RPMI8226 (cell line): ENCODE results near the gene MRPL49.

Source experiments
- DNase-seq: peaks from one replicate; pipeline ENCODE4 v3.0.0-alpha.2; 2015

MRPL49 gene

DNA sequence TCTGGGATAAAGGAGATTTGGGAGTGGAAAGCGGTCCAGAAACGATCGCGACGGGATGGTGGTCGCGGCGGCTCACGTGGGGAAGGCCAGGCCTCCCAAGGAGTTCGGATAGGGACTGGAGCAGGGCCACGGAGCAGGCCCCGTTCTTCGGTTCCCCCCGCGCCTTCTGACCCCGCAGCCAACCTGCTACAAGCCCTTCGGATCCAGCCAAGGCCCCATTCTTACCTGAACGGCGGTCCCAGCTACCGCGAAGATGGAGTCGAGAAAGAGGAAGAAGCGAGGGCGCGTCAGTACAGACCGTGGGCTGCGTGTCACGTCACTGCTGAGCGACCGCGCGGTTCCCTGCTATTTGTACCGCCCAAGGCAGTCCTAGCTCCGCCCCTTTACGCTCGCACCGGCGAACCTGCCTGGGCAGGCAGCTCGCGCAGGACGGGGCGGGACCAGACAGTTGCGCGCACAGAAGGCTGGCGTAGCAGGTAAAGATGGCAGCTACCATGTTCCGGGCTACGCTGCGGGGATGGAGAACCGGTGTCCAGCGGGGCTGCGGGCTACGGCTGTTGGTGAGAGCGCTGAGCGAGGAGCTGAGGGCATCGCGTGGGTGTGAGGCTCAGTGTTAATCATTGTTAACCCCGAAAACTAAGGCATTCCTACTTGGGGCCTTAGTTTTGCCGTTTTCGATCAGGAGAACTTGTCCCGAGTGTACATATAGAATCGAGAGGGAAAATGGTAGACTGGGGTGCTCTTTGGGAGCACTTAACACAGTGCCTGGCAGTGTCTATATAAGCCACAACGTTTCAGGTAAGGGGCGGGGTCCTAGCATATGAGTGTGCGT is at the start of gene MRPL49, which contains the start of gene FAU:
TSS of gene MRPL49 (plus strand) at position 457 of the 832 bp plus-strand sequence. CDS start at position 483, 26 bp downstream.
TSS of gene FAU (minus strand) at position 270 of the 832 bp plus-strand sequence. CDS start 321 bp downstream, outside the sequence.
- peak; percentile 100 for DNase-seq

DNA sequence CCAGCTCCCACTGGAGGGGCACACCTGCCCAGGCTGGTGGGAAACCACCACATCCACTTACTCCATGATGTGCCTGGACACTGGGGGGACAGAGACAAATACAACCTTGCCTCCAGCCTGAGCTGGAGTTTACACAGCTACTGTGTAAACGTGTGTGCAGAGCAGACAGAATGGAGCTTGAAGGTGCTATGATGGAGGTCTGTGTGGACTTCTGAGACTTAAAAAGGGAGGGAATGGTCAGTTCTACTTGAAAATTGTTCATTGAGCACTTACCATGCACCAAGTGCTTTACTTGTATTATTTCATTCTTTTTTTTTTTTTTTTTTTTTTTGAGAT is 49.5 kb upstream of the MRPL49 start:
- DNase-seq: no peak

DNA sequence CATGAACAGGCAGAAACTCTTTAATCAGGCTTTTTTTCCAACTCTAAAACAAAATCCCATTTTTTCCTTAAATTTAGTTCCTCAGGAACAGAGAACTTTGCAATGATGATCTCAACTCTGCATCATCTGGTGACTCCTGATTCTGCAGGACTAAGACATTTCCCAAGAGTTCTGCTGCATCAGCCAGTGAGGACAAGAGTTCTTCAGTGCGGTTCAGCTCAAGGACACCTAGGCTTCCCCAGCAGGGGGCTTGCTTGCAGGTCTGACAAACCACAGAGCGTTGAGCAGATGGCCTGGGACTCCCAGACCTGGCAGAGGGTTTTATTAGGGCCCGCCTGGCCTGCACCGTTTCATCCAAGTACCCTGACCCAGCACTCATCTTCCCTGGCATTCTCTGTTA is 44.7 kb upstream of the MRPL49 start:
- peak; percentile 35 for DNase-seq

DNA sequence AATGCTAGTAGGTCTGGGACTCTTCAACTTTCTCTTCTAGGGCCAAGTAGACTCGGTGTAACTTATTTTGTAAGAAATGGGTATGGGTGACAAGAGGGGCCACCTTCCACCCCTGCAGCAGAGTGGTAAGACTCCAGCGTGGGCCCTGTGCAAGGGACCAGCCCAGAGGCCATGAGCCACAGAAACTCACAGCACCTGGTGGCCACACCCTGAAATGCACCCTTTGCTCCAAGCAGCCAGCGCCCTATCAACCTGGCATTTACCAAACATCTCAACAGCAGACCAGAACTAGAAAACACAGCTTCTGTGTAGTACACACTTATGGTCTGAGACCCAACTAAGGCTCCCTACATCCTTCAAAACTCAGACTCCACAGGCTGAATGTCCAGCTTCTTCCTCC is 44.0 kb upstream of the MRPL49 start:
- peak; percentile 74 for DNase-seq

DNA sequence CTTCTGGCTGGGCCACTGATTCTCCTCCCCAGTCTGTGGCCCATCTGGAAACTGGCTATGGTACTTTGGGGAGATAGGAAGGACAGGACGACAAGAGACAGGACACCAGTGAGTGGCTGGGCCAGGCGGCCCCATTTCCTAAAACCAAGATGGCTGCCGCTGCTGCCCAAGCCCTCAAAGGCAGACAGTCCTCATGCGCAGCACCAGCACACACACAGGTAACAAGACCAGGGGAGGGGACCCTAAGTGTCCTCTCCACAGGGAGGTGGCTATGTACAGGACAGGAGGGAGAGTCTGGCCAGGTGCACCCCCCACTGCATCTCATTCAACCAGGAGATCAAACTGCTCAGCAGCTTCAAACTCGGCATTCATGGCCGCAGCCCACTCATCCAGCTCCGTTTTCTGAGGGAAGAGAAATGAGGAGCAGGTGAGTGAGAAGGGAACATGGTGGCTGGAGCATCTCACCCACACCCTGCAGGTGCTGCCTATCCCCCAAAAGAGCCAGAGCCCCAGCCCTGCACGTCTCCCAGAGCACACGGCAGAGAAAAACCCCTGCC is 43.3 kb upstream of the MRPL49 start:
- DNase-seq: no peak

GRCh38 chr11:65083134-65083833 is 38.8 kb upstream of the MRPL49 start:
- DNase-seq: no peak

DNA sequence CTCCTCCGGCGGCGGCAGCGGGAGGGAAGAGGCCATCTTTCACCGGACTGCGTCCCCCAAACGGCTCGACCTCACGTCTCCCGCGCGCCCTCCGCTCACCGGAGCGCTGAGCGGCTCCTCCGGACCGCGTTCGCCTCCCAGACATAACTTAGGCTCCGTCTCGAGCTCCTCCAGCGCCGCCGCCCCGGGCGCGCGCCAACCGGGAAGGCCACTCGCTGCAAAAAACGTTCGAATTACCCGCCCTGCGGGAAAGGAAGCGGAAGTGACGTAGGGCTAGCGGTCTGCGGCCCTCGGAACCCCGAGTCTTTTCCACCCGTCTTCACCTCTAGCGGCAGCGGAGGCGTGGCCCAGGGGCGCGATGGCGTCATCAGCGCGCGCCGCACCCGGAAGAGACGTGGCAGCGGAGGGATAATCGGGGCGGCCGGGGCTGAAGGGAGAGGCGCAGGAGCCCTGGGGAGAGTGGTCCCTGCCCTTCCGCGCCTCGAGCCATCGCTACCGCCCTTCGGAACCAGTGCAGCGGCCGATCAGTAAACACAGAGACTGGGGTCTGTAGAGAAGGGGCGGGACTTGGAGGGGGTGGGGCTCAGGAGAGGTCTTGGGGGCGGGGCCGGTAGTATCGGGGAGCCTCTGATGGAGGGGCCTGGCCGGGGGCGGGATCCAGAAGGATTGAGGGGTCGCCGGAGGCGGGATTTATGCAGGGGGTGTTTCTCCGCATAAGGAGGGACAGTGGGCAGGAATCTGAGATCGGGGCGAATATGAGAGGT is 38.1 kb upstream of the MRPL49 start, which contains the start of the genes CDCA5 and ZFPL1:
TSS of gene CDCA5 (minus strand) at position 207 of the 764 bp plus-strand sequence. CDS start at position 145, 62 bp downstream.
TSS of gene ZFPL1 (plus strand) at position 389 of the 764 bp plus-strand sequence. CDS start 477 bp downstream, outside the sequence.
- DNase-seq: peak; percentile 99

GRCh38 chr11:65084598-65085375 is 37.3 kb upstream of the MRPL49 start:
- DNase-seq: no peak

- no peak for DNase-seq
These were observed 36.7 kb upstream of the MRPL49 start for GRCh38 chr11:65085446-65085845.

DNA sequence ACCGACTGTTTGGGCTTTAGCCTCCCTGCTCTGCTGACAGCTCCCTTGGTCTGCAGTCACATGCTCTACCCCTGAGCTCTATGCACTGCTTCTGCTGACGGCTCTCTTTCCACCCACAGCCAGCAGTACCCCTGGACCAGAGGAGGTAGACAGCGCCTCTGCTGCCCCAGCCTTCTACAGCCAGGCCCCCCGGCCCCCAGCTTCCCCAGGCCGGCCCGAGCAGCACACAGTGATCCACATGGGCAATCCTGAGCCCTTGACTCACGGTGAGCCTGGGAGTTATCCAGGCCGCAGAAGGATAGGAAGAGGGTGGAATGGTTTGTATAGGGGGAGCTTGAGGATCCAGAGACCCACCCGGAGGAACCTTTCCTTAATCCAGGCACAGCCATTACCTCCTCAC is 35.3 kb upstream of the MRPL49 start:
- no peak for DNase-seq

- no peak for DNase-seq
These were observed 34.9 kb upstream of the MRPL49 start for GRCh38 chr11:65087216-65087615.

DNA sequence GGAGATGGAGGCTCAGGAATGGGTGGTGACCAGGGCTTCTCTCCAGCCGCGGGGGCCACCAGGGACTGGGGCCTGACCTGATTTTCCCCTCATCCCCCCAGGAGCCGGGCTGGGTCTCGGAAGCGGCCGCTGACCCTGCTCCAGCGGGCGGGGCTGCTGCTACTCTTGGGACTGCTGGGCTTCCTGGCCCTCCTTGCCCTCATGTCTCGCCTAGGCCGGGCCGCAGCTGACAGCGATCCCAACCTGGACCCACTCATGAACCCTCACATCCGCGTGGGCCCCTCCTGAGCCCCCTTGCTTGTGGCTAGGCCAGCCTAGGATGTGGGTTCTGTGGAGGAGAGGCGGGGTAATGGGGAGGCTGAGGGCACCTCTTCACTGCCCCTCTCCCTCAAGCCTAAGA is 34.3 kb upstream of the MRPL49 start:
- DNase-seq: no peak

GRCh38 chr11:65089621-65090020 is 32.5 kb upstream of the MRPL49 start:
- DNase-seq: peak; percentile 77

- DNase-seq: no peak
These were observed 31.5 kb upstream of the MRPL49 start for GRCh38 chr11:65090628-65091027.

DNA sequence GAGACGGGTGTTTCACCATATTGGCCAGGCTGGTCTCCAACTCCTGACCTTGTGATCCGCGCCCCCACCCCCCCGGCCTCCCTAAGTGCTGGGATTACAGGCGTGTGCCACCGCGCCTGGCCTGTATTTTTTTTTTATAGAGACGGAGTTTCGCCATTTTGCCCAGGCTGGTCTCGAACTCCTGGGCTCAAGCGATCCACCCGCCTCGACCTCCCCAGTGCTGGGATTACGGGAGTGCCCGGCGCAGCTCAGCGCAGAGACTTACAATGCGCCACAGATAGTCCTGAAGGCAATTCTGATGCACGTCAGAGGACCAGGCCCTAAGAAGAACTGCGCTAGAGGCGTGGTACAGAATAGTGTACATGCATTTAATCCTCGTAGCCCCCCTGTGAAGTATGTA is 26.7 kb upstream of the MRPL49 start:
- DNase-seq: no peak

GRCh38 chr11:65095974-65096806 is 25.9 kb upstream of the MRPL49 start, which contains the start of gene VPS51:
Gene VPS51, plus strand, starts transcription at chr11:65096214. Its CDS starts 37 bp downstream, at chr11:65096251.
- peak; percentile 97 for DNase-seq

- DNase-seq: no peak
These were observed 25.2 kb upstream of the MRPL49 start for GRCh38 chr11:65096926-65097325.

- DNase-seq: no peak
These were observed 21.3 kb upstream of the MRPL49 start for GRCh38 chr11:65100674-65101350.

GRCh38 chr11:65102142-65103095 is 19.7 kb upstream of the MRPL49 start:
- no peak for DNase-seq
